LoVo (cell line): ENCODE data around the gene BAK1.
"Not testable (repeated sequence)": the region's sequence is repeated elsewhere in the genome, so short reads cannot be mapped to it uniquely, and the experiment has no call there.

ENCODE experiments used
- DNase-seq: peaks from one replicate; pipeline ENCODE4 v3.0.0-alpha.2; 2016; ENCODE audit warnings: low spot score

Gene BAK1

GRCh38 chr6:33586108-33586640 is 6.1 kb upstream of the BAK1 start:
- no peak for DNase-seq

GRCh38 chr6:33585403-33586107 is 5.5 kb upstream of the BAK1 start:
- peak; percentile 69 for DNase-seq

- no peak for DNase-seq
Measured at GRCh38 chr6:33584700-33585402, 4.8 kb upstream of the BAK1 start.

GRCh38 chr6:33583591-33584155 is 3.6 kb upstream of the BAK1 start:
- DNase-seq = no peak

GRCh38 chr6:33581186-33581585 is 1.1 kb upstream of the BAK1 start:
- DNase-seq = no peak

GRCh38 chr6:33578588-33579011 is 1.5 kb downstream of the BAK1 start:
- DNase-seq = no peak

GRCh38 chr6:33578164-33578563 is 1.9 kb downstream of the BAK1 start:
- no peak for DNase-seq

- no peak for DNase-seq
Measured at GRCh38 chr6:33577718-33578117, 2.4 kb downstream of the BAK1 start.

- DNase-seq = peak; percentile 72
Measured at GRCh38 chr6:33577106-33577535, 3.0 kb downstream of the BAK1 start.

- no peak for DNase-seq
Measured at GRCh38 chr6:33576668-33577067, 3.4 kb downstream of the BAK1 start.

GRCh38 chr6:33575211-33575610 is 4.9 kb downstream of the BAK1 start:
- DNase-seq = no peak

GRCh38 chr6:33571637-33572316 is 8.3 kb downstream of the BAK1 start:
- DNase-seq = no peak

GRCh38 chr6:33570806-33571636 is 9.1 kb downstream of the BAK1 start:
- DNase-seq = no peak

GRCh38 chr6:33568826-33569570 is 11.1 kb downstream of the BAK1 start:
- no peak for DNase-seq

GRCh38 chr6:33567836-33568235 is 12.2 kb downstream of the BAK1 start:
- DNase-seq = no peak

GRCh38 chr6:33566182-33567084 is 13.6 kb downstream of the BAK1 start:
- DNase-seq = no peak

- no peak for DNase-seq
Measured at GRCh38 chr6:33558801-33559200, 21.3 kb downstream of the BAK1 start.

- DNase-seq = no peak
Measured at GRCh38 chr6:33557376-33557775, 22.7 kb downstream of the BAK1 start.

GRCh38 chr6:33552883-33553282 is 27.2 kb downstream of the BAK1 start:
- DNase-seq = not testable (repeated sequence)

- DNase-seq = no peak
Measured at GRCh38 chr6:33552252-33552651, 27.8 kb downstream of the BAK1 start.
